RWPE1 (cell line): ENCODE data around the gene MINAR2.

ENCODE experiments used
- CTCF ChIA-PET: fragments of 350-600 bp; sonication (Branson Sonifier 250); formaldehyde crosslinking; extraction: SDS; loops from one replicate; lab custom pipeline; 2021; lab: Yijun Ruan, JAX
- POLR2A ChIA-PET: fragments of 400-600 bp; formaldehyde crosslinking; extraction: SDS; loops from one replicate; lab custom pipeline; 2020; ENCODE audit warnings: antibody characterized with exemption; ENCODE audit not compliant: low non-redundant PET; lab: Yijun Ruan, JAX
- DNase-seq: peaks from one replicate; pipeline ENCODE4 v3.0.0; 2012; ENCODE audit warnings: low spot score
- H3K27ac ChIP-seq: fragments of 450-650 bp; 2 replicates; pipeline ENCODE4 v1.5.1; 2017
- CTCF ChIP-seq: fragments of 450-650 bp; conservative IDR thresholded peaks from 2 replicates; pipeline ENCODE4 v1.5.1; 2017; ENCODE audit warnings: low read depth, mild to moderate bottlenecking

Gene MINAR2

GRCh38 chr5:129747572-129748407 lies at the start of gene MINAR2:
MINAR2 (plus strand) TSS chr5:129748094; CDS start chr5:129748191, 97 bp downstream.
- DNase-seq, result no peak
- CTCF ChIA-PET, result interaction anchor here (0.6 to 1.1 kb wide), 2 partner anchors 23 to 516 kb away, joined by 3 read pairs; no protein-coding TSS in a partner anchor

GRCh38 chr5:129698661-129699060 lies 49.2 kb upstream of the MINAR2 start:
- ChIA-PET POLR2A (no interaction called here), CTCF (interaction anchor here (0.6 kb wide), 1 partner anchor 808 kb away, joined by 3 read pairs; no protein-coding TSS in a partner anchor)
- no peak for TF ChIP-seq CTCF
- H3K27ac ChIP-seq, result no peak overlapping the region
- DNase-seq, result no peak

More at GRCh38 chr5:129747572-129748407, at the start of gene MINAR2:
- TF ChIP-seq CTCF, result no peak
- POLR2A ChIA-PET, result no interaction called here
- no peak within 1 kb of the TSS for H3K27ac ChIP-seq

GRCh38 chr5:129716235-129716634 lies 31.7 kb upstream of the MINAR2 start:
- TF ChIP-seq CTCF, result no peak
- H3K27ac ChIP-seq, result no peak overlapping the region
- POLR2A ChIA-PET, result no interaction called here
- DNase-seq, result no peak
- CTCF ChIA-PET, result interaction anchor here (0.6 kb wide), 1 partner anchor 446 kb away, joined by 4 read pairs; no protein-coding TSS in a partner anchor

- no peak for DNase-seq
- POLR2A ChIA-PET, result no interaction called here
- TF ChIP-seq CTCF, result no peak
- H3K27ac ChIP-seq, result no peak overlapping the region
- CTCF ChIA-PET, result no interaction called here
These were observed 31.2 kb upstream of the MINAR2 start for GRCh38 chr5:129716651-129717050.

- no peak overlapping the region for H3K27ac ChIP-seq
- ChIA-PET POLR2A (no interaction called here), CTCF (interaction anchor here (0.6 kb wide), 1 partner anchor 701 kb away, joined by 3 read pairs; no protein-coding TSS in a partner anchor)
- no peak for DNase-seq
- TF ChIP-seq CTCF, result no peak
These were observed 30.1 kb upstream of the MINAR2 start for GRCh38 chr5:129717751-129718310.

GRCh38 chr5:129718471-129719090 lies 29.3 kb upstream of the MINAR2 start:
- no peak for TF ChIP-seq CTCF
- ChIA-PET CTCF (no interaction called here), POLR2A (no interaction called here)
- H3K27ac ChIP-seq, result no peak overlapping the region
- DNase-seq, result no peak
